ENCODE results near the gene APBA2.

DNA sequence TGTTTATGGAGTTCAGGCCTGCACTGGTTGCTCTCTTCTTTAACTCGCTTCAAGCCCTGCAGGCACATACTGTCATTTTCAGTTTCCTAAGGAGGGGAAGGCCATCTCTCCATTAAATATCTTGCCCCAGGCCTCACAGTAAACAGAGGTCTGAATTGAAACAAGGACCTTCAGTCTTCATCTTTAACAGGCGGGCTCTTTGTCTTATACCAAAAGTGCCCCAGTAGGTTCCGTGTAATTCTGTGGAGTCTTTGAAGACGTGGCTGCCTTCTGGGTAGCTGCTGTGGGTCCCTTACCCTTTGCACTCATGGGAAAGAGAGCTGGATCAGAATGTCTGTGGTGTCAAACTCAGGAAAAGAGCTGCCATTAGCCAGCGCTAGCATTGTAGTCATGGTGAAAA, 161.2 kb downstream of the APBA2 start:
- TF ChIP-seq, protein P1, sequence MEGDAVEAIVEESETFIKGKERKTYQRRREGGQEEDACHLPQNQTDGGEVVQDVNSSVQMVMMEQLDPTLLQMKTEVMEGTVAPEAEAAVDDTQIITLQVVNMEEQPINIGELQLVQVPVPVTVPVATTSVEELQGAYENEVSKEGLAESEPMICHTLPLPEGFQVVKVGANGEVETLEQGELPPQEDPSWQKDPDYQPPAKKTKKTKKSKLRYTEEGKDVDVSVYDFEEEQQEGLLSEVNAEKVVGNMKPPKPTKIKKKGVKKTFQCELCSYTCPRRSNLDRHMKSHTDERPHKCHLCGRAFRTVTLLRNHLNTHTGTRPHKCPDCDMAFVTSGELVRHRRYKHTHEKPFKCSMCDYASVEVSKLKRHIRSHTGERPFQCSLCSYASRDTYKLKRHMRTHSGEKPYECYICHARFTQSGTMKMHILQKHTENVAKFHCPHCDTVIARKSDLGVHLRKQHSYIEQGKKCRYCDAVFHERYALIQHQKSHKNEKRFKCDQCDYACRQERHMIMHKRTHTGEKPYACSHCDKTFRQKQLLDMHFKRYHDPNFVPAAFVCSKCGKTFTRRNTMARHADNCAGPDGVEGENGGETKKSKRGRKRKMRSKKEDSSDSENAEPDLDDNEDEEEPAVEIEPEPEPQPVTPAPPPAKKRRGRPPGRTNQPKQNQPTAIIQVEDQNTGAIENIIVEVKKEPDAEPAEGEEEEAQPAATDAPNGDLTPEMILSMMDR (IDR thresholded peaks at IDR 0.05): no peak
- TF ChIP-seq POLR2A (IDR thresholded peaks at IDR 0.05): no peak
